Esophagus muscularis mucosa (tissue), 4 donors: ENCODE measurements around the gene VPS33A. TPM values are rescaled to one million over a fixed set of nuclear protein-coding genes. Genes with fewer than 3 reads are reported as not detected.

ENCODE experiments used
- DNase-seq: peaks from one replicate; pipeline ENCODE4 v3.0.0-alpha.2; 2017; ENCODE audit errors: extremely low spot score
- H3K27ac ChIP-seq, 4 donors: fragments of 200-600 bp; sonication (generic); replicated peaks in 1 of 4; 1 replicate in 3 of 4; 2 replicates in 1 of 4; pipeline ENCODE4 v1.5.1; 2016 to 2019; ENCODE audit warnings: mild to moderate bottlenecking in 1 of 4
- H3K27me3 ChIP-seq, 4 donors: fragments of 200-600 bp; sonication (generic); one replicate each; pipeline versions ENCODE4 v1.5.1 to v1.6.0; 2016 to 2019
- H3K36me3 ChIP-seq, 4 donors: fragments of 200-600 bp; sonication (generic); one replicate each; pipeline ENCODE4 v1.5.1; 2016 to 2019
- H3K4me1 ChIP-seq, 4 donors: fragments of 200-600 bp; sonication (generic); one replicate each; pipeline ENCODE4 v1.5.1; 2016 to 2019
- H3K4me3 ChIP-seq, 4 donors: fragments of 200-600 bp; sonication (generic); 1 replicate in 2 of 4; 2 replicates in 2 of 4; pipeline ENCODE4 v1.5.1; 2016 to 2019; ENCODE audit warnings: mild to moderate bottlenecking in 4 of 4, moderate library complexity in 1 of 4
- H3K9me3 ChIP-seq, 4 donors: fragments of 200-600 bp; sonication (generic); 1 replicate in 3 of 4; 2 replicates in 1 of 4; pipeline ENCODE4 v1.5.1; 2016 to 2019
- CTCF ChIP-seq, 3 experiments: fragments of 200-600 bp in 2 of 3; fragments of 450-650 bp in 1 of 3; sonication (generic) in 2 of 3; IDR thresholded peaks; one replicate each; pipeline ENCODE4 v1.5.1; 2017 to 2019; ENCODE audit warnings: antibody characterized with exemption in 3 of 3, mild to moderate bottlenecking in 2 of 3, moderate library complexity in 1 of 3
- EP300 ChIP-seq: sonication (generic); formaldehyde crosslinking; IDR thresholded peaks from one replicate; pipeline ENCODE4 v1.6.1; 2017; ENCODE audit warnings: antibody characterized with exemption
- POLR2A ChIP-seq: fragments of 450-650 bp; IDR thresholded peaks from one replicate; pipeline ENCODE4 v1.6.1; 2017; ENCODE audit warnings: antibody characterized with exemption, moderate library complexity, mild to moderate bottlenecking, low read depth
- POLR2AphosphoS5 ChIP-seq, 2 donors: sonication (generic); formaldehyde crosslinking; IDR thresholded peaks; one replicate each; pipeline ENCODE4 v1.6.1; 2017; ENCODE audit warnings: antibody characterized with exemption in 2 of 2
- WGBS: methylation state at CpG from one replicate; pipeline ENCODE4 v1.1.5; 2018; 5-methylcytosine and 5-hydroxymethylcytosine counted together
- intact Hi-C: fragments of 100-400 bp; cut with DNase I; formaldehyde crosslinking; loops from one replicate; pipeline ENCODE4 v1.15.1; 2023
- total RNA-seq, 4 donors: library from RNA; depleted of rRNA; stranded (reverse); fragments of >200 nt; gene quantifications; one replicate each; pipeline versions ENCODE4 v1.1.0 to v1.2.1, GENCODE V29; 2016

The VPS33A gene
- total RNA-seq, 4 donors from 2014 or later = 12.5 to 15.7 (median 14.7) TPM

- WGBS = 91% methylated on average over 11 of the region's 11 CpGs
- TF ChIP-seq CTCF (IDR thresholded peaks at IDR 0.05) = no peak
- no peak for DNase-seq
- Histone ChIP-seq H3K36me3 (peaks cover 35 to 83% (median 68%) of the 10 kb centered on the region in 4 donors), H3K27ac (no peak overlapping the region), H3K27me3 (no peaks in the 10 kb centered on the region), H3K9me3 (no peaks in the 10 kb centered on the region), H3K4me1 (no peaks in the 10 kb centered on the region), H3K4me3 (no peak overlapping the region)
- intact Hi-C loops = no loop called here
These were observed 21.5 kb downstream of the VPS33A start for GRCh38 chr12:122244565-122245371.

- no peak overlapping the region for H3K4me3 ChIP-seq
- no peak for DNase-seq
- intact Hi-C loops = no loop called here
- H3K36me3 ChIP-seq = peaks cover 34 to 83% (median 63%) of the 10 kb centered on the region in 4 donors
- no peaks in the 10 kb centered on the region for H3K4me1 ChIP-seq
- no peak for TF ChIP-seq EP300
- TF ChIP-seq POLR2AphosphoS5 (IDR thresholded peaks at IDR 0.05) = no peak
- H3K9me3 ChIP-seq = no peaks in the 10 kb centered on the region
- 90% methylated on average over 6 of the region's 6 CpGs for whole genome bisulfite sequencing
- no peaks in the 10 kb centered on the region for H3K27me3 ChIP-seq
- no peak overlapping the region for H3K27ac ChIP-seq
These were observed 22.3 kb downstream of the VPS33A start for GRCh38 chr12:122243965-122244364.

GRCh38 chr12:122238861-122239260, 27.4 kb downstream of the VPS33A start:
- no peak overlapping the region for H3K27ac ChIP-seq
- no peaks in the 10 kb centered on the region for H3K4me1 ChIP-seq
- 98% methylated on average over 5 of the region's 5 CpGs for WGBS
- H3K36me3 ChIP-seq = peaks cover 43 to 97% (median 85%) of the 10 kb centered on the region in 4 donors
- DNase-seq = no peak
- TF ChIP-seq POLR2A (no peak), EP300 (no peak), POLR2AphosphoS5 (IDR thresholded peaks at IDR 0.05) (no peak), CTCF (IDR thresholded peaks at IDR 0.05) (no peak)
- no peak overlapping the region for H3K4me3 ChIP-seq
- no peaks in the 10 kb centered on the region for H3K9me3 ChIP-seq
- no peaks in the 10 kb centered on the region for H3K27me3 ChIP-seq
- intact Hi-C loops = no loop called here

- Histone ChIP-seq H3K27me3 (no peaks in the 10 kb centered on the region), H3K36me3 (peaks cover 52 to 97% (median 88%) of the 10 kb centered on the region in 4 donors), H3K9me3 (no peaks in the 10 kb centered on the region), H3K27ac (no peak overlapping the region), H3K4me1 (no peaks in the 10 kb centered on the region), H3K4me3 (no peak overlapping the region)
- WGBS = 85% methylated on average over 7 of the region's 7 CpGs
- intact Hi-C loops = no loop called here
- TF ChIP-seq POLR2AphosphoS5 (IDR thresholded peaks at IDR 0.05) = no peak
- no peak for TF ChIP-seq EP300
- no peak for DNase-seq
These were observed 30.6 kb downstream of the VPS33A start for GRCh38 chr12:122235741-122236140.

- TF ChIP-seq CTCF (IDR thresholded peaks at IDR 0.05) = no peak
- no peak for TF ChIP-seq POLR2A
- TF ChIP-seq EP300 = no peak
- TF ChIP-seq POLR2AphosphoS5 (IDR thresholded peaks at IDR 0.05) = no peak
- intact Hi-C loops = no loop called here
- 91% methylated on average over 10 of the region's 10 CpGs for WGBS
- no peaks in the 10 kb centered on the region for H3K27me3 ChIP-seq
- H3K4me3 ChIP-seq = no peak overlapping the region
- H3K4me1 ChIP-seq = no peaks in the 10 kb centered on the region
- no peaks in the 10 kb centered on the region for H3K9me3 ChIP-seq
- H3K36me3 ChIP-seq = peaks cover 40 to 87% (median 75%) of the 10 kb centered on the region in 4 donors
- no peak overlapping the region for H3K27ac ChIP-seq
- DNase-seq = no peak
These were observed 33.6 kb downstream of the VPS33A start for GRCh38 chr12:122232691-122233090.

GRCh38 chr12:122230798-122231197, 35.5 kb downstream of the VPS33A start:
- Histone ChIP-seq H3K4me1 (peaks cover 7 to 11% (median 9%) of the 10 kb centered on the region in 4 donors), H3K9me3 (no peaks in the 10 kb centered on the region), H3K4me3 (no peak overlapping the region), H3K36me3 (peaks cover 40 to 72% (median 59%) of the 10 kb centered on the region in 4 donors), H3K27me3 (no peaks in the 10 kb centered on the region), H3K27ac (no peak overlapping the region)
- 77% methylated on average over 6 of the region's 6 CpGs for WGBS
- DNase-seq = no peak
- TF ChIP-seq POLR2A = no peak
- no peak for TF ChIP-seq CTCF (IDR thresholded peaks at IDR 0.05)
- intact Hi-C loops = no loop called here
